ENCODE results near the gene DND1.

- TF ChIP-seq, protein P1, sequence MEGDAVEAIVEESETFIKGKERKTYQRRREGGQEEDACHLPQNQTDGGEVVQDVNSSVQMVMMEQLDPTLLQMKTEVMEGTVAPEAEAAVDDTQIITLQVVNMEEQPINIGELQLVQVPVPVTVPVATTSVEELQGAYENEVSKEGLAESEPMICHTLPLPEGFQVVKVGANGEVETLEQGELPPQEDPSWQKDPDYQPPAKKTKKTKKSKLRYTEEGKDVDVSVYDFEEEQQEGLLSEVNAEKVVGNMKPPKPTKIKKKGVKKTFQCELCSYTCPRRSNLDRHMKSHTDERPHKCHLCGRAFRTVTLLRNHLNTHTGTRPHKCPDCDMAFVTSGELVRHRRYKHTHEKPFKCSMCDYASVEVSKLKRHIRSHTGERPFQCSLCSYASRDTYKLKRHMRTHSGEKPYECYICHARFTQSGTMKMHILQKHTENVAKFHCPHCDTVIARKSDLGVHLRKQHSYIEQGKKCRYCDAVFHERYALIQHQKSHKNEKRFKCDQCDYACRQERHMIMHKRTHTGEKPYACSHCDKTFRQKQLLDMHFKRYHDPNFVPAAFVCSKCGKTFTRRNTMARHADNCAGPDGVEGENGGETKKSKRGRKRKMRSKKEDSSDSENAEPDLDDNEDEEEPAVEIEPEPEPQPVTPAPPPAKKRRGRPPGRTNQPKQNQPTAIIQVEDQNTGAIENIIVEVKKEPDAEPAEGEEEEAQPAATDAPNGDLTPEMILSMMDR (conservative IDR thresholded peaks at IDR 0.05; ENCODE audit: low read depth in 2 of 2) = no peak
- no peak for TF ChIP-seq POLR2AphosphoS5 (IDR thresholded peaks at IDR 0.05; ENCODE audit: low read depth)
- no peak for TF ChIP-seq JUNB (IDR thresholded peaks at IDR 0.05; ENCODE audit: unreplicated experiment)
- TF ChIP-seq, protein P2, sequence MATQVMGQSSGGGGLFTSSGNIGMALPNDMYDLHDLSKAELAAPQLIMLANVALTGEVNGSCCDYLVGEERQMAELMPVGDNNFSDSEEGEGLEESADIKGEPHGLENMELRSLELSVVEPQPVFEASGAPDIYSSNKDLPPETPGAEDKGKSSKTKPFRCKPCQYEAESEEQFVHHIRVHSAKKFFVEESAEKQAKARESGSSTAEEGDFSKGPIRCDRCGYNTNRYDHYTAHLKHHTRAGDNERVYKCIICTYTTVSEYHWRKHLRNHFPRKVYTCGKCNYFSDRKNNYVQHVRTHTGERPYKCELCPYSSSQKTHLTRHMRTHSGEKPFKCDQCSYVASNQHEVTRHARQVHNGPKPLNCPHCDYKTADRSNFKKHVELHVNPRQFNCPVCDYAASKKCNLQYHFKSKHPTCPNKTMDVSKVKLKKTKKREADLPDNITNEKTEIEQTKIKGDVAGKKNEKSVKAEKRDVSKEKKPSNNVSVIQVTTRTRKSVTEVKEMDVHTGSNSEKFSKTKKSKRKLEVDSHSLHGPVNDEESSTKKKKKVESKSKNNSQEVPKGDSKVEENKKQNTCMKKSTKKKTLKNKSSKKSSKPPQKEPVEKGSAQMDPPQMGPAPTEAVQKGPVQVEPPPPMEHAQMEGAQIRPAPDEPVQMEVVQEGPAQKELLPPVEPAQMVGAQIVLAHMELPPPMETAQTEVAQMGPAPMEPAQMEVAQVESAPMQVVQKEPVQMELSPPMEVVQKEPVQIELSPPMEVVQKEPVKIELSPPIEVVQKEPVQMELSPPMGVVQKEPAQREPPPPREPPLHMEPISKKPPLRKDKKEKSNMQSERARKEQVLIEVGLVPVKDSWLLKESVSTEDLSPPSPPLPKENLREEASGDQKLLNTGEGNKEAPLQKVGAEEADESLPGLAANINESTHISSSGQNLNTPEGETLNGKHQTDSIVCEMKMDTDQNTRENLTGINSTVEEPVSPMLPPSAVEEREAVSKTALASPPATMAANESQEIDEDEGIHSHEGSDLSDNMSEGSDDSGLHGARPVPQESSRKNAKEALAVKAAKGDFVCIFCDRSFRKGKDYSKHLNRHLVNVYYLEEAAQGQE (IDR thresholded peaks at IDR 0.05; ENCODE audit: unreplicated experiment) = no peak
- no peak for TF ChIP-seq EZH2phosphoT487 (IDR thresholded peaks at IDR 0.05; ENCODE audit: unreplicated experiment)
- no peak for TF ChIP-seq CREB1 (CRISPR knock-in tag; IDR thresholded peaks at IDR 0.05; ENCODE audit: low read depth)
These were observed at the start of gene DND1 for GRCh38 chr5:140673187-140673976.

All from GM23338 (cell line).